Karpas-422 (cell line): ENCODE results near the gene TUT4. TPM values are rescaled to one million over a fixed set of nuclear protein-coding genes. Genes with fewer than 3 reads are reported as not detected.

ENCODE experiments used
- DNase-seq: peaks from one replicate; pipeline ENCODE4 v3.0.0-alpha.2; 2015
- H2AFZ ChIP-seq: fragments of 200-600 bp; sonication (generic); 2 replicates; pipeline ENCODE4 v1.6.1; 2014; ENCODE audit warnings: antibody characterized with exemption, low read length, mixed read lengths
- H3K27ac ChIP-seq: fragments of 200-600 bp; sonication (generic); 2 replicates; pipeline ENCODE4 v1.5.1; 2014; ENCODE audit warnings: mild to moderate bottlenecking, low read length, moderate library complexity
- H3K27me3 ChIP-seq: fragments of 200-600 bp; sonication (generic); 2 replicates; pipeline ENCODE4 v1.6.1; 2014; ENCODE audit warnings: low read length, mixed read lengths
- H3K36me3 ChIP-seq: fragments of 200-600 bp; sonication (generic); 2 replicates; pipeline ENCODE4 v1.6.1; 2014; ENCODE audit warnings: low read length, mixed read lengths; ENCODE audit not compliant: insufficient read depth
- H3K4me1 ChIP-seq: fragments of 200-600 bp; sonication (generic); 2 replicates; pipeline ENCODE4 v1.6.1; 2014; ENCODE audit warnings: mild to moderate bottlenecking, low read length, mixed read lengths
- H3K4me2 ChIP-seq: fragments of 200-600 bp; sonication (generic); 2 replicates; pipeline ENCODE4 v1.6.1; 2014; ENCODE audit warnings: low read length, low read depth, mild to moderate bottlenecking; ENCODE audit not compliant: poor library complexity, severe bottlenecking
- H3K4me3 ChIP-seq: fragments of 200-600 bp; sonication (generic); 2 replicates; pipeline ENCODE4 v1.5.1; 2014; ENCODE audit warnings: mild to moderate bottlenecking, antibody characterized with exemption, low read length, mixed read lengths
- H3K79me2 ChIP-seq: fragments of 200-600 bp; sonication (generic); 2 replicates; pipeline ENCODE4 v1.6.1; 2014; ENCODE audit warnings: mild to moderate bottlenecking, low read length, mixed read lengths
- H3K9ac ChIP-seq: fragments of 200-600 bp; sonication (generic); 2 replicates; pipeline ENCODE4 v1.6.0; 2014; ENCODE audit warnings: low read length
- H3K9me2 ChIP-seq: fragments of 200-600 bp; sonication (generic), shearing (Covaris generic); replicated peaks from 2 replicates; pipeline ENCODE4 v1.6.0; 2014; ENCODE audit warnings: mild to moderate bottlenecking, low read length, moderate library complexity; ENCODE audit not compliant: insufficient read depth
- H3K9me3 ChIP-seq: fragments of 300-700, 200-600 bp; sonication (generic); 2 replicates; pipeline ENCODE4 v1.6.1; 2014; ENCODE audit warnings: low read length, mixed read lengths
- H4K20me1 ChIP-seq: fragments of 200-600 bp; sonication (generic); 2 replicates; pipeline ENCODE4 v1.6.1; 2014; ENCODE audit warnings: mild to moderate bottlenecking, antibody characterized with exemption, low read length, low read depth; ENCODE audit not compliant: insufficient read depth
- total RNA-seq: library from RNA; depleted of rRNA; stranded (reverse); fragments of >200 nt; shearing (Covaris generic); gene quantifications from 2 replicates; pipeline ENCODE4 v1.2.3, GENCODE V29; 2014; ENCODE audit warnings: low replicate concordance

Gene TUT4
- total RNA-seq, 1 experiment from 2014 or later: 97.8 TPM

DNA sequence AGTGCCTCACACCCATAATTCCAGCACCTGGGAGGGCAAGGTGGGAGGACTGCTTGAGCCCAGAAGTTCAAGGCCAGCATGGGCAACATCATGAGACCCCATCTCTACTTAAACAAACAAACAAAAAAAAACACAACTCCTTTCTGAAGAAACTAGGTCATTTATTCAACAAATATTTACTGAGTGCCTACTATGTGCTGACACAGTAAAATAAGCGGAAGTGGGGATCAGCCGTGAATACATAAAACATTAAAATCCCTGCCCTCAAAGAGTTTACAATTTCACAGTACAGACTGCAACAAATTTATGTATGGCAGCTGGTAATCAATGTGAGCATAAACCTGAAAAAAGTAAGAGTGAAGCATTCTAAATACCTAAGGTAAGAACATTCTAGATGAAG lies 65.3 kb downstream of the TUT4 start:
- Histone ChIP-seq H3K4me1 (no peaks in the 10 kb centered on the region), H3K27ac (no peak overlapping the region), H2AFZ (no peak overlapping the region), H3K27me3 (no peaks in the 10 kb centered on the region), H3K4me3 (no peak overlapping the region), H3K9me2 (no peaks in the 10 kb centered on the region), H3K9ac (no peak overlapping the region), H3K36me3 (peaks cover 28% of the 10 kb centered on the region; the same call in 1 of the 2 replicates), H3K4me2 (no peak overlapping the region), H4K20me1 (no peaks in the 10 kb centered on the region), H3K79me2 (peaks cover 28% of the 10 kb centered on the region), H3K9me3 (no peaks in the 10 kb centered on the region)
- DNase-seq: no peak

DNA sequence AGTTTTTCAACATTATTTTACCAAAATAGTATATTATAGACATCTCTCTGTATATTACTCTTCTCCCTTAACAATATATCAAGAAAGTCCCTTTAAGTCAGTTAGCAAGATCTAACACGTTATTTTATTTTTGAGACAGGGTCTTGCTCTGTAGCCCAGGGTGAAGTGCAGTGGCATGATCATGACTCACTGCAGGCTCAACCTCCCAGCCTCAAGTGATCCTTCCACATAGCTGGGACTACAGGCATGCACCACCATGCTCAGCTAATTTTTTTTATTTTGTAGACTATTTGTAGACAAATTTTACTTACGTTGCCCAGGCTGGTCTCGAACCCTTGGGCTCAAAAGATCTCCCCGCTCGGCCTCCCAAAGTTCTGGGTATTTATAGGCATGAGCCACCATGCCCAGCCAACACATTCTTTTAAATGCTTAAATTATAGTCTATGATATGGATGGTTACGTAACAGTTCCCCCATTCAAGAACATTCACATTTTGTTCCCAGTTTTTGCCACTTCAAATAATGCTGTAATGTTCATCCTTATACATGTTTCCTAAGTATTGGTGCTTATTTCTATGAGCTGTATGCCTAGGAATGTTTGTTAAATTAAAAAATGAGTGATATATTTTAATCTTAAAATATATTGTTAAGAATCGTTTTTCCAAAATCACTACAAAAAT lies 70.4 kb downstream of the TUT4 start:
- DNase-seq: no peak
- Histone ChIP-seq H3K4me3 (no peak overlapping the region), H3K27ac (no peak overlapping the region), H3K4me1 (no peaks in the 10 kb centered on the region), H3K9ac (no peak overlapping the region), H2AFZ (no peak overlapping the region), H3K36me3 (peaks cover 25% of the 10 kb centered on the region; the same call in 1 of the 2 replicates), H3K79me2 (peaks cover 44% of the 10 kb centered on the region), H3K27me3 (no peaks in the 10 kb centered on the region), H3K9me2 (no peaks in the 10 kb centered on the region; the same call in 1 of the 2 replicates), H4K20me1 (no peaks in the 10 kb centered on the region), H3K4me2 (no peak overlapping the region), H3K9me3 (no peaks in the 10 kb centered on the region)

DNA sequence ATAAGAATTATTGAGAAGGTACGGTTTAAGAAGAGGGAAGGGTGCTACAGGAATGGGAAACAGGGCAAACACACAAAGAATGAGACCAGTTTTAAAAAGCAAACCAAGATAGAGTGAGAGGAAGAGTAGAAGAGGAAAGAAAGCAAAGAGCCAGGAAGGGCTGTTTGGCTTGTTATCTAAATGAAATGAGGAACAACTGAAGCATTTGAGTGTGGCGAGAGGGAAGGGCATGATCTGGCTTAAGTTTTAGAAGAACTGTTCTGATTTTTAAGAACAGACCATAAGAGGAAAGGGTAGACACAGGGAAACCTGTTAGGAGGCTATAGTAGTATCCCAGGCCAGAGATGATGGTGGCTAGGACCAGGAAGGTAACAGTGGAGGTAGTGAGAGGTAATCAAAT lies 73.8 kb downstream of the TUT4 start:
- H3K4me3 ChIP-seq: no peak overlapping the region
- H3K4me2 ChIP-seq: no peak overlapping the region
- no peaks in the 10 kb centered on the region for H3K4me1 ChIP-seq
- peaks cover 10% of the 10 kb centered on the region; the same call in 1 of the 2 replicates for H3K36me3 ChIP-seq
- no peak overlapping the region for H3K9ac ChIP-seq
- no peak overlapping the region for H2AFZ ChIP-seq
- peaks cover 29% of the 10 kb centered on the region for H3K79me2 ChIP-seq
- no peaks in the 10 kb centered on the region for H3K27me3 ChIP-seq
- H3K27ac ChIP-seq: no peak overlapping the region
- no peak for DNase-seq
- H3K9me2 ChIP-seq: no peaks in the 10 kb centered on the region; the same call in 1 of the 2 replicates
- H3K9me3 ChIP-seq: no peaks in the 10 kb centered on the region
- H4K20me1 ChIP-seq: no peaks in the 10 kb centered on the region

GRCh38 chr1:52477876-52478275 lies 75.0 kb downstream of the TUT4 start:
- H3K36me3 ChIP-seq: peaks cover 10% of the 10 kb centered on the region; the same call in 1 of the 2 replicates
- no peaks in the 10 kb centered on the region; the same call in 1 of the 2 replicates for H3K9me2 ChIP-seq
- H3K9ac ChIP-seq: no peak overlapping the region
- H4K20me1 ChIP-seq: no peaks in the 10 kb centered on the region
- no peak overlapping the region for H2AFZ ChIP-seq
- H3K4me3 ChIP-seq: no peak overlapping the region
- no peak overlapping the region for H3K4me2 ChIP-seq
- H3K27me3 ChIP-seq: no peaks in the 10 kb centered on the region
- no peaks in the 10 kb centered on the region for H3K4me1 ChIP-seq
- no peaks in the 10 kb centered on the region for H3K9me3 ChIP-seq
- peaks cover 33% of the 10 kb centered on the region for H3K79me2 ChIP-seq
- no peak overlapping the region for H3K27ac ChIP-seq
- no peak for DNase-seq

DNA sequence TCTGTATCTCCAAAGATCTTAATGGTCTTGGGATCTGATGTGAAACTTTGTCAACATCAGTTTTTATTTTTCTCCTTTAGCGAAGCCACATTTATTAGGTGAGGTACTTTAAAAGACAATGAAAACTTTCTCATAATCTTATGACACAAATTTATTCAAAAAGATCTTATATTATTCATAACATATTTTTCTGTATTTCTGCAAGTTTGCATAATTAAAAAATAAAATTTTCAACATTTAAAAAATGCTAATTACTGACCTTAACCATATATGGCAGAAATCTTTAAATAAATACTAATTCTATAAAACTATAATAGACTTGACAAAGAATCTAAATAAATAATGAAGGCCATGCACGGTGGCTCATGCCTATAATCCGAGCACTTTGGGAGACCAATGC lies 75.9 kb downstream of the TUT4 start:
- H3K27me3 ChIP-seq: no peaks in the 10 kb centered on the region
- no peaks in the 10 kb centered on the region; the same call in 1 of the 2 replicates for H3K9me2 ChIP-seq
- no peak overlapping the region for H3K27ac ChIP-seq
- H3K4me3 ChIP-seq: no peak overlapping the region
- peaks cover 13% of the 10 kb centered on the region; the same call in 1 of the 2 replicates for H3K36me3 ChIP-seq
- H3K79me2 ChIP-seq: peaks cover 33% of the 10 kb centered on the region
- no peaks in the 10 kb centered on the region for H3K4me1 ChIP-seq
- no peak overlapping the region for H2AFZ ChIP-seq
- H4K20me1 ChIP-seq: no peaks in the 10 kb centered on the region
- no peaks in the 10 kb centered on the region for H3K9me3 ChIP-seq
- H3K4me2 ChIP-seq: no peak overlapping the region
- no peak overlapping the region for H3K9ac ChIP-seq
- no peak for DNase-seq

DNA sequence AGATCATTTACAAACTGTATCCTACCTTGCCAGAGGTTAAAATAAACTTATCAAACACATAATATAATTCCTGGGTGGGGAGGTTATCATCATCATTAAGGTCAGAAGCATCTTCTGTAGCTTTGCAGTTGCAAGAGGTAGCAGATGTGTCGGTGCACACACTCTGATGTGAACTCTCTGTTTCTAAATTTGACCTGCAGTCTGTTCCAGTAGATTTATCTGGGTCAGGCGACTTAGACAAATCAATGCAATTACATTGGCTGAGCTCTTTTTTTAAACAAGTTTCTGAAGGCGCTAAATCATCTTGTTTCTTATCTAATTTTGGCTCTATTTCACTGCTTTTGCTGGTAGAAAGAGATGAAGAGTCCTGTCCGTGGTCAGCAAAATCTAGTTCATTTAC lies 78.1 kb downstream of the TUT4 start:
- peaks cover 35% of the 10 kb centered on the region for H3K79me2 ChIP-seq
- no peak overlapping the region for H3K27ac ChIP-seq
- no peaks in the 10 kb centered on the region for H3K9me2 ChIP-seq

DNA sequence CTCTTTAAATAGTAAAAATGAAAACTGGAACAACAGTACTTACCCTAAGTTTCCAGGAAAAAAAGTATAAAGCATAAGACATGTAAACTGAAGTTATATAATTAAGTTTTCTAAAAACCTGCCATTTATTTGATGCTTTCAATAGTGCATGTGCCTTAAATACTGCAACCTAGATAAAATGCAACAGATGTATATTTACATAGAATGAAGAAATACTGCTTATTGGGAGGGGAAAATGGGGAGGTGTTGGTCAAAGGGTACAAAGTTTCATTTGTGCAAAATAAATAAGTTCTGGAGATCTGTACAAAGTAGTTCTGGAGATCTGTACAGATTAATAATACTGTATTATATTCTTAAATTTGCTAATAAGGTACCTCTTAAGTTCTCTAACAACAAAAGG lies 79.9 kb downstream of the TUT4 start:
- no peak for DNase-seq
- no peak overlapping the region for H3K4me2 ChIP-seq

More for the DNA sequence above, 78.1 kb downstream of the TUT4 start:
- Histone ChIP-seq H3K27me3 (no peaks in the 10 kb centered on the region), H3K4me1 (no peaks in the 10 kb centered on the region), H4K20me1 (no peaks in the 10 kb centered on the region), H3K9ac (no peak overlapping the region), H3K36me3 (peaks cover 18% of the 10 kb centered on the region; the same call in 1 of the 2 replicates), H2AFZ (no peak overlapping the region), H3K9me3 (no peaks in the 10 kb centered on the region), H3K4me2 (no peak overlapping the region), H3K4me3 (no peak overlapping the region)
- DNase-seq: no peak

GRCh38 chr1:52472384-52472783 lies 80.5 kb downstream of the TUT4 start:
- H3K4me2 ChIP-seq: no peak overlapping the region
- no peaks in the 10 kb centered on the region for H4K20me1 ChIP-seq
- H3K4me3 ChIP-seq: no peak overlapping the region
- H2AFZ ChIP-seq: no peak overlapping the region
- H3K27ac ChIP-seq: no peak overlapping the region
- H3K9me3 ChIP-seq: no peaks in the 10 kb centered on the region
- H3K27me3 ChIP-seq: no peaks in the 10 kb centered on the region
- H3K4me1 ChIP-seq: no peaks in the 10 kb centered on the region
- peaks cover 12% of the 10 kb centered on the region; the same call in 1 of the 2 replicates for H3K36me3 ChIP-seq
- H3K79me2 ChIP-seq: peaks cover 50% of the 10 kb centered on the region
- H3K9ac ChIP-seq: no peak overlapping the region
- H3K9me2 ChIP-seq: no peaks in the 10 kb centered on the region
- DNase-seq: no peak

More for the DNA sequence above, 79.9 kb downstream of the TUT4 start:
- Histone ChIP-seq H3K27ac (no peak overlapping the region), H3K4me3 (no peak overlapping the region), H4K20me1 (no peaks in the 10 kb centered on the region), H3K9ac (no peak overlapping the region), H3K9me3 (no peaks in the 10 kb centered on the region), H3K27me3 (no peaks in the 10 kb centered on the region), H3K4me1 (no peaks in the 10 kb centered on the region), H2AFZ (no peak overlapping the region), H3K36me3 (peaks cover 18% of the 10 kb centered on the region; the same call in 1 of the 2 replicates), H3K79me2 (peaks cover 46% of the 10 kb centered on the region), H3K9me2 (no peaks in the 10 kb centered on the region)
